ENCODE measurements around the gene KLF12.

DNA sequence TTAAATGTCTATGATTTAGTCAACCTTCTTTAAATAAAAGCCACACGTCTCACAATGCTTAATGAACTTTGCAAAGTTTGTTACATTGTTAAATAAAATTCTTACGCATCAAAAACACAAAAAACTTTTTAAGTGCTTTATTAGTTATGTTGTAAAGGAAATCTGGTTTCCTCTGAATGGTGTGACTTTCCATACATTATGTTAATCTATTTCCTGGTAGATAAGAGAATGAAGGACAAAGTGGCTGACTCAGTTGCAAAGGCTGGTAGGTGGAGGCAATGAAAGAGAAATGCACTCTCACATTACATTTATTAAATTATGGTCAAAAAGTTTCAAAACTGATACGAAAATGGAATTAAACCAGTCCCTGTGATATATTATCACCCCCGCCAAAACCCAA lies 15.9 kb downstream of the KLF12 start:
- TF ChIP-seq POLR2A (IDR thresholded peaks at IDR 0.05; ENCODE audit: low read depth, low read length) (no peak), EZH2 (IDR thresholded peaks at IDR 0.05; ENCODE audit: borderline replicate concordance, low read depth, low read length, severe bottlenecking) (no peak), MAX (IDR thresholded peaks at IDR 0.05; ENCODE audit: insufficient read depth, insufficient read length) (no peak), POLR2AphosphoS5 (IDR thresholded peaks at IDR 0.05; ENCODE audit: insufficient read depth, low read depth, low read length) (peak; percentile 24), JUN (IDR thresholded peaks at IDR 0.05; ENCODE audit: borderline replicate concordance, insufficient read depth, insufficient read length, low read depth) (peak; percentile 6)
- TF ChIP-seq, protein P1, sequence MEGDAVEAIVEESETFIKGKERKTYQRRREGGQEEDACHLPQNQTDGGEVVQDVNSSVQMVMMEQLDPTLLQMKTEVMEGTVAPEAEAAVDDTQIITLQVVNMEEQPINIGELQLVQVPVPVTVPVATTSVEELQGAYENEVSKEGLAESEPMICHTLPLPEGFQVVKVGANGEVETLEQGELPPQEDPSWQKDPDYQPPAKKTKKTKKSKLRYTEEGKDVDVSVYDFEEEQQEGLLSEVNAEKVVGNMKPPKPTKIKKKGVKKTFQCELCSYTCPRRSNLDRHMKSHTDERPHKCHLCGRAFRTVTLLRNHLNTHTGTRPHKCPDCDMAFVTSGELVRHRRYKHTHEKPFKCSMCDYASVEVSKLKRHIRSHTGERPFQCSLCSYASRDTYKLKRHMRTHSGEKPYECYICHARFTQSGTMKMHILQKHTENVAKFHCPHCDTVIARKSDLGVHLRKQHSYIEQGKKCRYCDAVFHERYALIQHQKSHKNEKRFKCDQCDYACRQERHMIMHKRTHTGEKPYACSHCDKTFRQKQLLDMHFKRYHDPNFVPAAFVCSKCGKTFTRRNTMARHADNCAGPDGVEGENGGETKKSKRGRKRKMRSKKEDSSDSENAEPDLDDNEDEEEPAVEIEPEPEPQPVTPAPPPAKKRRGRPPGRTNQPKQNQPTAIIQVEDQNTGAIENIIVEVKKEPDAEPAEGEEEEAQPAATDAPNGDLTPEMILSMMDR (IDR thresholded peaks at IDR 0.05; ENCODE audit: extremely low read depth in 1 of 2, insufficient read depth in 1 of 2, low read depth in 1 of 2, low read length in 2 of 2): no peak

Data from endothelial cell of umbilical vein (primary cell).